Measurements from ENCODE around the gene SEL1L3.

Gene SEL1L3

DNA sequence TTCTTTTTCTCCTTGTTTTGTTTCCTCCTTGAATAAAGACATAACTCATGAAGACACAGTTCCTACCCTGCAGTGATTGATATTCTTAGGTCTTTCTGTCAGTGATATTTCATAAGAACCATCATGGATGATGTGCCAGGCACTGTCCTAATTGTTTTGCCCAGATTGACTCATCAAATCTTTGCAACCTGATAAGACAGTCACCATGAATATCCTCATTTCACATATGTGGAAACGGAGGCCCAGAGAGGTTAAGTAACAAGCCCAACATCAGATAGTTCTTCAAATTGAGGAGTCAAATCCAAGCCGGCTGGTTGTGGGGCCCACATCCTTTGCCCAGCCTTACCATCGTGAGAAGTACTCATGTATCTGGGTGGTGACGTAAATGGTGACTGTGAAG, 69.9 kb downstream of the SEL1L3 start:
- no peak for DNase-seq
- TF ChIP-seq GATA1 (IDR thresholded peaks at IDR 0.05; ENCODE audit: low read depth, low read length) (no peak), POLR2A (IDR thresholded peaks at IDR 0.05; ENCODE audit: low read length) (no peak)

DNA sequence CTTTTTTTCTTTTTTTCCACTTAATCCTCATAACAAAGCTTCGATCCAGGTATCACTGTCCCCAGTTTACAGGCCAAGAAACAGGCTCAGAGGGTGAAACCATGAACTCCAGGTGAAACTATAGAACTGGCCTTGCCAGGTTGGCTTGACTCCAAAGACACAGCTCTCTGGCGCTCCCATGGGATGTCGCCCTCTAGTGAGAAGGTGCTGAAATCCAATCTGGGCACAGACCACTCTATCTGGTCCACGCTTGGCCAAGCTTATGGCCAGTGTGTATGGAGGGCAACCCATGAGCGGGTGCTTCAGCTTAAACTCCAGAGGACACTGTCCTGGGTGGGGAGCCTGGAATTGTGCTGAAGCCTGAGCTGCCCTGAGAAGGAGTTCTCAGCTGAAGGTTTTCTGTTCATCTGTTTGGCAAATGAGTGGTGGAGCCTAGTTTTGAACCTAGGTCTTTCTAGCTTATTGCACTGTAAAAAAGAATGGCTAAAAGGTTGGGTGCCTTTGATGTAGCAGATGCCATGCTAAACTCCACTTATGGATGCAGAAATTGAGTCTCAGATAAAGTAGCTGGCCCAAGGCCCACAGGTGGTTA, 70.5 kb downstream of the SEL1L3 start:
- TF ChIP-seq GATA1 (IDR thresholded peaks at IDR 0.05; ENCODE audit: low read depth, low read length) (no peak), POLR2A (IDR thresholded peaks at IDR 0.05; ENCODE audit: low read length) (no peak)
- DNase-seq, result peak; percentile 31 to 64

DNA sequence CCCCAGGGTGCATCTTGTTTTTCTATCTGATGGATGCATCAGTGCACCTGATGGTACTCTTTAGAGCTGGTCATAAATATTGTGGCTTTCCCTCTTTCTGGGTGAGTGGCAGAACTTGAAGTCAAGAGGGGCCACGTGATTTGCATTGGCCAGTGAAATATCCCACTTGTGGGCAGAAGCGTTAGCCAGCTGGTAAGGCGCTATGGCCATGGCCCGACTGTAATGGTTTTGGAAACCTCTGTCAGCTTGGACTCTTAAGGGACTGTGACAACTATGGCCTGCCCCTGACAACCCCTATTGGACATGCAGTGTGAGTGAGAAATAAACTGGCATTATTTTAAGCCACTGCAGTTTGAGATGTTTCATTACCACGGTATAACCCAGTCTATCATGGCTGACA, 72.8 kb downstream of the SEL1L3 start:
- TF ChIP-seq POLR2A (IDR thresholded peaks at IDR 0.05; ENCODE audit: low read length) (no peak), GATA1 (IDR thresholded peaks at IDR 0.05; ENCODE audit: low read depth, low read length) (no peak)
- DNase-seq, result no peak

DNA sequence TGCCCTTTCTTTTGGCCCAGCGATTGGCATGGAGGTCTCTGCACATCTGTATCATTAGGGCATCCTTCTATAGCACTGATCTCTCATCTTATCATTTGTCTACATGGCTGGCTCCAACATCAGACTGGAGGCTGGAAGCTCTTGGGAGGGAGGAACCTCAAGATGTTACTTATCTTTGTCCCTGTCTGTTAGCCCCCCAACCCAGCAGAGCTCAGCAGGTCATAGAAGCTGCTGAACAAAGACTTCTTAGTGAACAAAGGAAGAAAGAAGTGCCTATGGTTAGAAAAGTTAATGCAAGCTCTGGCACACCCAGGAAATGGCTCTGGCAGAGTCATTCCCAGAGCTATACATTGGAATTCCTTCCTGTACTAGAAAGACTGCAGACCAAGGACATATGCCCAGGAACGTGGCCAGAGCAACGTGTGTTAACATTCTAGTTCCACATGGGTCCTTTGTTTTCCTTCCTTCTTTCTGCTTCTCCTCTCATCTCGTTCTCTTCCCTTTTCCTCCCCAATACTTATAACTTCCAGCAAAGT, 74.0 kb downstream of the SEL1L3 start:
- TF ChIP-seq GATA1 (IDR thresholded peaks at IDR 0.05; ENCODE audit: low read depth, low read length) (no peak), POLR2A (IDR thresholded peaks at IDR 0.05; ENCODE audit: low read length) (no peak)
- peak in 1 of 2 experiments; percentile 41 for DNase-seq

DNA sequence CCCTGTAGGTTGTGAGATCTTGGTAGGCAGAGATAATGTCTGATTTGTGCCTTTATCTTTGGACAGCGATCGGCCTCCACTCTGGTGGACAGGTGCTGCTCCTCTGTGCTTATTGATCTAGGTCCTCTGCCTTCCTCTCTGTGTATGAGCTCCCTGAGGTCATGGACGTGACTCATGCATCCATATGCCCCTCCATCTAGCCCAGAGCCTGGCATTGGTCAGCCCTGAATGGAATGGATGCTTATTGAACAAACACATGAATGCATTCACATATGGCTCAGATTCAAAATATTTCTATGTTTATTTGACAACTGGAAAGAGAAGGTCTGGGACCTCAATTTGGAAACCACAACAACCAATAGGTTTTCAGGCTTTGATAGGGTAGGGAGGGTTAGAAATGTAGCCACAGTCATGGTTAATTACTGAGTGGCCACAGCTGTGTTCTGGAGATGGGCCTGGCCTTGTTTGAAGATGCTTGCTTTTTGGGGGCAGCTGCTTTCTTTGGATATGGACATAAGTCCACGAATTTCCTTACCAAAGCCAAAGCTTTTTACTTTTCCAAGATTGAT, 76.2 kb downstream of the SEL1L3 start:
- TF ChIP-seq POLR2A (IDR thresholded peaks at IDR 0.05; ENCODE audit: low read length) (no peak), GATA1 (IDR thresholded peaks at IDR 0.05; ENCODE audit: low read depth, low read length) (no peak)
- no peak for DNase-seq

DNA sequence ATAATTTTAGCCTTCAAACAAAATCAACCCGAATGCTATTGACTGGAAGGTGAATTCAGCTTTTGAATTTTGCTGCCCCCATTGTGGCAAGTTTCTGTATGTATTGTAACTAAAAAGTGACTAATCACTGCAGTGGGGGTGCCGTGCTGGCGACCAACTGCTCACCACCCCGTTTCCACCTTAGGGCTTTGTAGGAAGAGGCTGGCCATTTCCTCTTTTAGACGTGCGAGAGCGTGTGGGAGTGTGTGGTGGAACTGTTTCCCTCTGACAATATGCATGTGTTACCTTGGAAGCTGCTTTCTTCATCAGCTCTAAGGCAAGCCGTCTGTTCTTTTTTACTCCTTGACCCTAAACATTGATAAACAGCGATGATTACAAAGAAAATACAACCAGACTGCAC, 78.8 kb downstream of the SEL1L3 start:
- no peak for TF ChIP-seq GATA1 (IDR thresholded peaks at IDR 0.05; ENCODE audit: low read depth, low read length)
- no peak for TF ChIP-seq POLR2A (IDR thresholded peaks at IDR 0.05; ENCODE audit: low read length)
- no peak for DNase-seq

DNA sequence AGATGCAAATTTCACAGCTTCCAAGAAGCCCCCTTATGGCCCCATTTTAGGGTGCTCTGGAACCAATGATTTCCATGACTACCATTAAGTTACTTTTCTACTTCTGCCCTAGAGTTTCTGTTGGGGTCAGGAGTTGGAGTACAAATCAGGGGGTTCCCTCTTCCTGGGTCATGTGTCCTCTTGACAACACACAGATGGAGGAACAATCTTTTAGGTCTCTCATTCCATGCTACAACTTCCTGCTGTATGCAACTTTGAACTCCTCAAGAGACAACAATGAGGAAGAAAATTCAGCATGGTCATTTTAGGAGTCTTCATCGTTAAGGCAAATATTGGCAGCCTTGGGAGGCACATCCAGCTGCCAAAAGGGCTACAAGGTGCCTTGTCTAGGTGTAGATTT, 79.7 kb downstream of the SEL1L3 start:
- DNase-seq, result no peak
- no peak for TF ChIP-seq GATA1 (IDR thresholded peaks at IDR 0.05; ENCODE audit: low read depth, low read length)
- no peak for TF ChIP-seq POLR2A (IDR thresholded peaks at IDR 0.05; ENCODE audit: low read length)

DNA sequence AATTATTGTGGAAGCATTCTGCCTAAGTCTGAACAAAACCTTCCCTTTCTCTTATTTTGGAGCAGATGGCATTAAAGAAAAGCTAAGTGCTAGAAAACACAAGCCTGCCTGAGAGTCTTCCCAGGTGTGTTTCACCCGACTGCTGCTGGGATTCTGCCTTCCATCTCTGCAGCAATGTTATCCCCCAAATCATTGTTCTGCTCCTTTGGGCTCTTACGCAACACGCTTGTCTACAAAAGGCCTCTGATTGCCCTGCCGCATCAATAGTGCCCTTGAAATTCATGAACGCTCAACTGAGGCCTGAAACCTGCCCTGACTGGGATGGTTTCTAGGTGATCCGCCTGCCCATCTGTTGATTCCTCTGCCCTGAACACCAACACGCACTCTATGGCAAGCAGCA, 80.3 kb downstream of the SEL1L3 start:
- TF ChIP-seq POLR2A (IDR thresholded peaks at IDR 0.05; ENCODE audit: low read length), result no peak
- no peak for TF ChIP-seq GATA1 (IDR thresholded peaks at IDR 0.05; ENCODE audit: low read depth, low read length)
- no peak for DNase-seq

DNA sequence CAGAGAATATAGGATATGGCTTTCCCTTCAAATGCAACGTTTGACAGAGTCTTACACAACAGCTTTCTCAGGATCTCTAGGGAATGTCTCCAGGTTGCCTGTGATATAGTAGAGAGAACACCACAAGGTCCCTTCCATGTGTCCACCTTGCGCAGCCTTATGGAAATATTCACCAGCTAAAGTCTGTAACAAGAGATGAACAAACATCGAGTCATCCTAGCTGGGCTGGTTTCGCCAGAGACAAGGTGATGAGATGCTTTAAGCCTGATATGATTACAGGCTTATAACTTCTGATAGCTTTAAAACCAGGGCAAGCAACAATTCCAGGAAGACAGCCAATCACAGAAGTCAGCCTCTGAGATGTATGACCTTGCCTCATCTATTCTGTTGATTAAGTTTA, 83.8 kb downstream of the SEL1L3 start:
- TF ChIP-seq GATA1 (IDR thresholded peaks at IDR 0.05; ENCODE audit: low read depth, low read length), result no peak
- no peak for TF ChIP-seq POLR2A (IDR thresholded peaks at IDR 0.05; ENCODE audit: low read length)
- DNase-seq, result no peak

DNA sequence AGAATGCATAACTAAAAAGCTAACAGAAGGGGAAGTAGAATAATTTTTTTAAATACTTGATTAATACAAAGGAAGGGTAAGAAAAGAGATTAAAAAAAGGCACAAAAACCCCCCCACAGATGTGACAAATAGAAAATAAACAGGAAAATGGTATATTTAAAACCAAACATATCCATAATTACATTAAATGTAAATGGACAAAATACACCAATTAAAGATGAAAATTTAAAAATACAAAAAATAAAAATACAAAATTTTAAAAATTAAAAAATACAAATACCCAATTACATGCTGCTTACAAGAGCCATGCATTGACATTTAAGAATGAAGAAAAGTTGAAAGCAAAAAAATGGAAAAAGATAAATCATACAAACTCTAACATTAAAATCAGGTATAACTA, 86.0 kb downstream of the SEL1L3 start:
- TF ChIP-seq POLR2A (IDR thresholded peaks at IDR 0.05; ENCODE audit: low read length) (no peak), GATA1 (IDR thresholded peaks at IDR 0.05; ENCODE audit: low read depth, low read length) (no peak)

DNA sequence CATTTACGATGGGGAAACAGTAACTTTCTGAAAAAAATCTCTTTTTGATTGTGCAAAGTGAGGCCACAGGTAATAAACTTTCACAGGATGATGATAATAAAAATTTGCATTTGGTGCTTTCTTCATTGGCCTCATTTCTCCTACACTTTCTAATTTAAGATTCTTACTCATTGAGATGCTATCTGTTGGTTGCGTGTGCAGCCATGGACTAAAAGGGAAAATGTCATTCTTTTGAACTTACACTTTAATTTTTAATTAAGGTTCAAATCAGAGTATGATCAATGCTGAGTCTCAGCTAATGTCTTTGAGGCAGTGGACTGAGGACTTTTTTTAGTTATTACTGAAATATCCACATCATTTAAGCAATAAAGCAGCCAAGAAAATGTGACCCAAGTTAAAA, 87.6 kb downstream of the SEL1L3 start:
- DNase-seq, result no peak
- no peak for TF ChIP-seq GATA1 (IDR thresholded peaks at IDR 0.05; ENCODE audit: low read depth, low read length)
- no peak for TF ChIP-seq POLR2A (IDR thresholded peaks at IDR 0.05; ENCODE audit: low read length)

More for the DNA sequence above, 86.0 kb downstream of the SEL1L3 start:
- no peak for DNase-seq

DNA sequence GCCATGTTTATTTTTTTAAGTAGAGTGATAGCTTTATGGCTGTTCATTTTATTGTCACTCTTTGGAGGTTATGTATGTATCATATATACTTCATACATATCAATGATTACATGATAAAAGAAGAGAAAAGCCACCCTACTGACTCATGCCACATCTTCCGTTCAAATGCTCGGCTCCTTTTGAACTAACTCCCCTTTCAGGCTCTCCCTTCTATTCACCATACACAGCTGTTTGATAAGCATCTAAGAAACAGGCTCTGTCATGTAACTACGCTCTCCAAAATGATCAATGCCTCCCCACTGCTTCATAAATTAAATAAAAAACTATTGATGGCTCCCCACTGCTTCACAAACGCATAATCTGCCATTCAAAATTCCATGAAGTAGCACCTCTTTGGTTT, 89.4 kb downstream of the SEL1L3 start:
- TF ChIP-seq POLR2A (IDR thresholded peaks at IDR 0.05; ENCODE audit: low read length) (no peak), GATA1 (IDR thresholded peaks at IDR 0.05; ENCODE audit: low read depth, low read length) (no peak)
- DNase-seq, result no peak

DNA sequence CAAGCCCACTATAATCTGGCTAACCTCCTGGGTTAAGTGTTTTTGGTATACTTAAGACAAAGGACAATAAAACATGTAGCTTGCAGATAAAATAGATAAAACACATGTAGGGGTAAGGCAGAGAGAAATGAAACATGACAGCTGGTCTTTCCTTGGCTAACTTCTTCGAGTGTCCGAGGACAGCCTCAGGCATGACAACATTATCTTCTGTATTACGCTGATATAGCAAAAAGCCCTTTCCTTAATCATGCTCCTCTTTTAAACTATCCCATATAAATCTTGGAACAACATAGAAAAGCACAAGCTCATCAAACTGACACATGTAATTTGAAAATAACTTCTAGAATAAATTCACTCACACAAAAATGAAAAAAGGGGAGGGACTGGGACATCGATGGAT, 91.1 kb downstream of the SEL1L3 start:
- DNase-seq, result no peak
- no peak for TF ChIP-seq POLR2A (IDR thresholded peaks at IDR 0.05; ENCODE audit: low read length)
- TF ChIP-seq GATA1 (IDR thresholded peaks at IDR 0.05; ENCODE audit: low read depth, low read length), result no peak

DNA sequence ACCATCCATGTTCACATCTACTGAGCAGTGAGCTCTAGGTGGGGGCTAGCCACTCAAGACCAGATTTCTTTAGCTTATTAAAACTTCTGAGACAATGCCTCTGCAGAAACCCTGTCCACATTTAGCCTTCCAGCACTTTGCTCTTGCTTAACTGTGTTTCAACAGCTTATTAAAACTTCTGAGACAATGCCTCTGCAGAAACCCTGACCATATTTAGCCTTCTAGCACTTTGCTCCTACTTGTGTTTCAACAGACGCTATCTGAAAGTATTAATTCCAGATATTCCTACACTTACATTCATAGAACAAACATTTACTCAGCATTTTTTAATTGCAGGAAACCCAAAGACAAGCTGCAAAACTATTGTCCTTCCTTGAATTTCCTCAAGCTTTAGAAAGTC, 91.9 kb downstream of the SEL1L3 start:
- TF ChIP-seq GATA1 (IDR thresholded peaks at IDR 0.05; ENCODE audit: low read depth, low read length) (no peak), POLR2A (IDR thresholded peaks at IDR 0.05; ENCODE audit: low read length) (no peak)
- DNase-seq, result no peak

DNA sequence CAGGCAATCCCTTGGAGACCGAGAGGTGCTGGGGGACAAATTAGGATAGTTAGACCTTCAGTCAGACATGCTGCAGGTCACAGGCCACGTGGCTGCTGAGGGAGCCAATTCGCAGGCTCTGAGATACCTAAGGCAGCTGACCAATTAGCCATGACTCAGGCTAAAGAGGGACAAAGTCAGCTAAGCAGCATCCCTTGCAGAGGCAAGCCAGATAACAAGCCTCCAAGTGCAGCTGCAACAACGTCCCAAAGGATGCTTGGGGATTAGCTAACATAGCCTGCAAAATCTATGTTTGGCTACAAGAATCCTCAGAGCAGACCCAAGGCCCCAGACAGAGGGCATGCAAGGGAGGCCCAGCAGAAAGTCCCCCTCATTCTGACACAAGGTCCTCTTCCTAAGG, 93.5 kb downstream of the SEL1L3 start:
- TF ChIP-seq POLR2A (IDR thresholded peaks at IDR 0.05; ENCODE audit: low read length) (no peak), GATA1 (IDR thresholded peaks at IDR 0.05; ENCODE audit: low read depth, low read length) (no peak)
- DNase-seq, result no peak
